Endometrial microvascular endothelial cells (primary cell): Measurements from ENCODE around the gene TANC1. TPM values are rescaled to one million over a fixed set of nuclear protein-coding genes. Genes with fewer than 3 reads are reported as not detected.

Experiments used
- in situ Hi-C: cut with HindIII; loops from 2 replicates; pipeline ENCODE4 v1.10.0; 2017; ENCODE audit warnings: low sequenced_read_pairs, low pct_unique_long_range_greater_than_20kb; ENCODE audit errors: inconsistent ontology term
- total RNA-seq: library from RNA; depleted of rRNA; stranded (reverse); fragments of >200 nt; gene quantifications from one replicate; pipeline ENCODE4 v1.2.3, GENCODE V29; 2015; ENCODE audit errors: inconsistent ontology term

The TANC1 gene
- total RNA-seq, 1 donor from 2014 or later = 49.7 TPM

- in situ Hi-C loops = no loop called here
Observed at GRCh38 chr2:159157361-159158209, 189.1 kb downstream of the TANC1 start.

GRCh38 chr2:159160412-159160811 lies 192.0 kb downstream of the TANC1 start:
- in situ Hi-C loops = no loop called here

GRCh38 chr2:159160954-159161353 lies 192.5 kb downstream of the TANC1 start:
- in situ Hi-C loops = no loop called here

GRCh38 chr2:159163930-159164329 lies 195.5 kb downstream of the TANC1 start:
- in situ Hi-C loops = no loop called here

GRCh38 chr2:159164457-159164911 lies 196.0 kb downstream of the TANC1 start:
- in situ Hi-C loops = no loop called here

GRCh38 chr2:159165048-159165447 lies 196.6 kb downstream of the TANC1 start:
- in situ Hi-C loops = no loop called here

GRCh38 chr2:159168707-159169106 lies 200.3 kb downstream of the TANC1 start:
- in situ Hi-C loops = no loop called here

- in situ Hi-C loops = no loop called here
Observed at GRCh38 chr2:159169187-159169586, 200.7 kb downstream of the TANC1 start.

GRCh38 chr2:159172403-159172802 lies 204.0 kb downstream of the TANC1 start:
- in situ Hi-C loops = no loop called here

- in situ Hi-C loops = no loop called here
Observed at GRCh38 chr2:159174759-159175158, 206.3 kb downstream of the TANC1 start.

GRCh38 chr2:159175182-159175581 lies 206.7 kb downstream of the TANC1 start:
- in situ Hi-C loops = no loop called here

- in situ Hi-C loops = no loop called here
Observed at GRCh38 chr2:159175927-159176326, 207.5 kb downstream of the TANC1 start.

GRCh38 chr2:159176555-159176954 lies 208.1 kb downstream of the TANC1 start:
- in situ Hi-C loops = no loop called here

- in situ Hi-C loops = no loop called here
Observed at GRCh38 chr2:159177357-159177756, 208.9 kb downstream of the TANC1 start.

- in situ Hi-C loops = no loop called here
Observed at GRCh38 chr2:159177957-159178356, 209.5 kb downstream of the TANC1 start.

GRCh38 chr2:159179096-159179495 lies 210.7 kb downstream of the TANC1 start:
- in situ Hi-C loops = no loop called here

GRCh38 chr2:159179696-159180095 lies 211.3 kb downstream of the TANC1 start:
- in situ Hi-C loops = no loop called here

- in situ Hi-C loops = no loop called here
Observed at GRCh38 chr2:159183346-159183745, 214.9 kb downstream of the TANC1 start.

GRCh38 chr2:159185401-159186130 lies 217.1 kb downstream of the TANC1 start:
- in situ Hi-C loops = no loop called here

- in situ Hi-C loops = no loop called here
Observed at GRCh38 chr2:159186462-159186861, 218.0 kb downstream of the TANC1 start.
